ENCODE data around the gene ZNF26.
"Not testable (repeated sequence)": the region's sequence is repeated elsewhere in the genome, so short reads cannot be mapped to it uniquely, and the experiment has no call there.

Gene ZNF26

GRCh38 chr12:132986001-132986884 lies at the start of gene ZNF26:
TSS of gene ZNF26 (plus strand) at chr12:132986367. CDS start at chr12:132986841, 474 bp downstream.
- DNase-seq (ENCODE audit: low read depth), result peak; percentile 76

GRCh38 chr12:132936921-132937320 lies 49.2 kb upstream of the ZNF26 start:
- DNase-seq (ENCODE audit: low read depth), result not testable (repeated sequence)

- no peak for DNase-seq (ENCODE audit: low read depth)
Measured at GRCh38 chr12:132937476-132937875, 48.7 kb upstream of the ZNF26 start.

GRCh38 chr12:132938807-132939206 lies 47.4 kb upstream of the ZNF26 start:
- DNase-seq (ENCODE audit: low read depth), result not testable (repeated sequence)

GRCh38 chr12:132940071-132940719 lies 46.0 kb upstream of the ZNF26 start:
- DNase-seq (ENCODE audit: low read depth), result no peak

- no peak for DNase-seq (ENCODE audit: low read depth)
Measured at GRCh38 chr12:132941336-132941954, 44.7 kb upstream of the ZNF26 start.

GRCh38 chr12:132942611-132943010 lies 43.6 kb upstream of the ZNF26 start:
- no peak for DNase-seq (ENCODE audit: low read depth)

GRCh38 chr12:132945806-132946205 lies 40.4 kb upstream of the ZNF26 start:
- no peak for DNase-seq (ENCODE audit: low read depth)

GRCh38 chr12:132946246-132946820 lies 39.8 kb upstream of the ZNF26 start:
- DNase-seq (ENCODE audit: low read depth), result no peak

- DNase-seq (ENCODE audit: low read depth), result no peak
Measured at GRCh38 chr12:132948146-132949066, 37.8 kb upstream of the ZNF26 start.

GRCh38 chr12:132949936-132950837 lies 36.0 kb upstream of the ZNF26 start:
- no peak for DNase-seq (ENCODE audit: low read depth)

GRCh38 chr12:132950844-132951535 lies 35.2 kb upstream of the ZNF26 start:
- DNase-seq (ENCODE audit: low read depth), result no peak

- no peak for DNase-seq (ENCODE audit: low read depth)
Measured at GRCh38 chr12:132951649-132952048, 34.5 kb upstream of the ZNF26 start.

GRCh38 chr12:132952371-132953162 lies 33.6 kb upstream of the ZNF26 start:
- no peak for DNase-seq (ENCODE audit: low read depth)

- no peak for DNase-seq (ENCODE audit: low read depth)
Measured at GRCh38 chr12:132953163-132953425, 33.1 kb upstream of the ZNF26 start.

GRCh38 chr12:132953771-132954170 lies 32.4 kb upstream of the ZNF26 start:
- no peak for DNase-seq (ENCODE audit: low read depth)

GRCh38 chr12:132954471-132955048 lies 31.6 kb upstream of the ZNF26 start:
- no peak for DNase-seq (ENCODE audit: low read depth)

GRCh38 chr12:132955094-132956010 lies 30.8 kb upstream of the ZNF26 start:
- DNase-seq (ENCODE audit: low read depth), result no peak

All from activated T-helper 1 cell treated with Interleukin-2 at 50 U/mL for 16 hours (primary cell).